MCF 10A (cell line): ENCODE results near the gene GAP43. TPM values are rescaled to one million over a fixed set of nuclear protein-coding genes. Genes with fewer than 3 reads are reported as not detected.
"Not testable (repeated sequence)": the region's sequence is repeated elsewhere in the genome, so short reads cannot be mapped to it uniquely, and the experiment has no call there.

ENCODE experiments used
- BruUV-seq: library from RNA; stranded (reverse); fragments of 400-500 nt; replicated peaks from 2 replicates; lab custom pipeline; 2021; lab: Mats Ljungman, UMichigan
- CTCF ChIA-PET: fragments of 300-600 bp; sonication (Branson Sonifier 250); formaldehyde crosslinking; extraction: SDS; loops from one replicate; lab custom pipeline; 2021; ENCODE audit warnings: antibody characterized with exemption, inconsistent platforms; lab: Yijun Ruan, JAX
- POLR2A ChIA-PET: fragments of 300-600, 350-650 bp; sonication (Branson Sonifier 250); formaldehyde crosslinking; extraction: SDS; loops from one replicate; lab custom pipeline; 2020; ENCODE audit warnings: antibody characterized with exemption, inconsistent platforms; lab: Yijun Ruan, JAX
- DNase-seq: peaks from one replicate; pipeline ENCODE4 v3.0.0-alpha.2; 2018; ENCODE audit not compliant: unreplicated experiment
- H3K27ac Mint-ChIP-seq: one replicate; pipeline ENCODE4 v1.8.0; 2022; ENCODE audit warnings: mild to moderate bottlenecking, low read depth, mixed read lengths; ENCODE audit not compliant: unreplicated experiment
- H3K27me3 Mint-ChIP-seq: one replicate; pipeline ENCODE4 v1.8.0; 2022; ENCODE audit warnings: mixed read lengths; ENCODE audit not compliant: insufficient read depth, unreplicated experiment
- H3K36me3 Mint-ChIP-seq: one replicate; pipeline ENCODE4 v1.8.0; 2022; ENCODE audit warnings: mild to moderate bottlenecking, moderate library complexity, mixed read lengths; ENCODE audit not compliant: insufficient read depth, unreplicated experiment
- H3K4me1 Mint-ChIP-seq: one replicate; pipeline ENCODE4 v1.8.0; 2022; ENCODE audit warnings: mixed read lengths; ENCODE audit not compliant: insufficient read depth, unreplicated experiment
- H3K4me3 Mint-ChIP-seq: one replicate; pipeline ENCODE4 v1.8.0; 2022; ENCODE audit warnings: mild to moderate bottlenecking, moderate library complexity, mixed read lengths; ENCODE audit not compliant: unreplicated experiment
- H3K9me3 Mint-ChIP-seq: one replicate; pipeline ENCODE4 v1.8.0; 2022; ENCODE audit warnings: mixed read lengths; ENCODE audit not compliant: unreplicated experiment
- intact Hi-C: fragments of 100-400 bp; cut with micrococcal nuclease; formaldehyde crosslinking; loops from 2 replicates; pipeline ENCODE4 v1.14.1; 2022
- total RNA-seq: library from RNA; stranded (reverse); gene quantifications from 2 replicates; pipeline ENCODE4 v1.2.3, GENCODE V29; 2022
- TF ChIP-seq, protein P1 (sequence below): fragments of 200-600 bp; IDR thresholded peaks from one replicate; pipeline ENCODE4 v1.8.0; 2022; ENCODE audit warnings: antibody characterized with exemption, mild to moderate bottlenecking; ENCODE audit not compliant: unreplicated experiment

Gene GAP43
- total RNA-seq, 1 experiment from 2014 or later, result not detected

DNA sequence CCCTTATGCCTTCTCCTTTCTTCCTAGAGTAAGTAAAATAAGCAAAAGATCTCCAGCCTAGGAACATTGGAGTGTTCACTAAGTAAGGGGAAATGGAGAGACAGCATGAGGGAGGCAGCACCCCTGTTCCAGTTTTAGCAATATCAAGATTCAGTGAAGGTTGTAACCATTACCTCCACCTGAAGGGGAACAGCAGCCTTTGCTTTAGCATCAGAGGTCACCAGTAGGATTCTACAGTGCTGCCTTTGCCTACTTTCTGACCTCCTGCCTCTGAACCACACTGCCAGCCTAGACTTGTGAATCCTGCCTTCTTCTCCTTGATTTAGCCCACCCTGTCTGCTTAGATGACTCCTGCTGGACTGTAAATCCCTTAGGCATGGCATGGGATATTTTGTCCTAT lies 104.7 kb downstream of the GAP43 start:
- no peak for DNase-seq
- no TSS peak for BruUV-seq
- no peak overlapping the region for H3K4me3 Mint-ChIP-seq
- ChIA-PET CTCF (interaction anchor here (1.3 kb wide), 1 partner anchor 32 kb away, joined by 5 read pairs; no protein-coding TSS in a partner anchor), POLR2A (no interaction called here)
- H3K9me3 Mint-ChIP-seq, result no peaks in the 10 kb centered on the region
- intact Hi-C loops, result no loop called here
- H3K4me1 Mint-ChIP-seq, result no peaks in the 10 kb centered on the region
- TF ChIP-seq, protein P1, sequence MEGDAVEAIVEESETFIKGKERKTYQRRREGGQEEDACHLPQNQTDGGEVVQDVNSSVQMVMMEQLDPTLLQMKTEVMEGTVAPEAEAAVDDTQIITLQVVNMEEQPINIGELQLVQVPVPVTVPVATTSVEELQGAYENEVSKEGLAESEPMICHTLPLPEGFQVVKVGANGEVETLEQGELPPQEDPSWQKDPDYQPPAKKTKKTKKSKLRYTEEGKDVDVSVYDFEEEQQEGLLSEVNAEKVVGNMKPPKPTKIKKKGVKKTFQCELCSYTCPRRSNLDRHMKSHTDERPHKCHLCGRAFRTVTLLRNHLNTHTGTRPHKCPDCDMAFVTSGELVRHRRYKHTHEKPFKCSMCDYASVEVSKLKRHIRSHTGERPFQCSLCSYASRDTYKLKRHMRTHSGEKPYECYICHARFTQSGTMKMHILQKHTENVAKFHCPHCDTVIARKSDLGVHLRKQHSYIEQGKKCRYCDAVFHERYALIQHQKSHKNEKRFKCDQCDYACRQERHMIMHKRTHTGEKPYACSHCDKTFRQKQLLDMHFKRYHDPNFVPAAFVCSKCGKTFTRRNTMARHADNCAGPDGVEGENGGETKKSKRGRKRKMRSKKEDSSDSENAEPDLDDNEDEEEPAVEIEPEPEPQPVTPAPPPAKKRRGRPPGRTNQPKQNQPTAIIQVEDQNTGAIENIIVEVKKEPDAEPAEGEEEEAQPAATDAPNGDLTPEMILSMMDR, result no peak
- H3K27ac Mint-ChIP-seq, result no peak overlapping the region
- no peaks in the 10 kb centered on the region for H3K27me3 Mint-ChIP-seq
- H3K36me3 Mint-ChIP-seq, result no peaks in the 10 kb centered on the region

DNA sequence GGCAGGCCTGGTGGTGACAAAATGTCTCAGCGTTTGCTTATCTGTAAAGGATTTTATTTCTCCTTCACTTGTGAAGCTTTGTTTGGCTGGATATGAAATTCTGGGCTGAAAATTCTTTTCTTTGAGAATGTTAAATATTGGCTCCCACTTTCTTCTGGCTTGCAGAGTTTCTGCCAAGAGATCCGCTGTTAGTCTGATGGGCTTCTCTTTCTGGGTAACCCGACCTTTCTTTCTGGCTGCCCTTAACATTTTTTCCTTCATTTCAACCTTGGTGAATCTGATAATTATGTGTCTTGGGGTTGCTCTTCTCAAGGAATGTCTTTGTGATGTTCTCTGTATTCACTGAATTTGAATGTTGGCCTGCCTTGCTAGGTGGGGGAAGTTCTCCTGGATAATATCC lies 113.0 kb downstream of the GAP43 start:
- peaks cover 24% of the 10 kb centered on the region for H3K9me3 Mint-ChIP-seq
- H3K36me3 Mint-ChIP-seq, DNase-seq, POLR2A ChIA-PET, H3K4me1 Mint-ChIP-seq, BruUV-seq, intact Hi-C loops, H3K27me3 Mint-ChIP-seq, CTCF ChIA-PET, H3K27ac Mint-ChIP-seq, H3K4me3 Mint-ChIP-seq: not testable (repeated sequence)

DNA sequence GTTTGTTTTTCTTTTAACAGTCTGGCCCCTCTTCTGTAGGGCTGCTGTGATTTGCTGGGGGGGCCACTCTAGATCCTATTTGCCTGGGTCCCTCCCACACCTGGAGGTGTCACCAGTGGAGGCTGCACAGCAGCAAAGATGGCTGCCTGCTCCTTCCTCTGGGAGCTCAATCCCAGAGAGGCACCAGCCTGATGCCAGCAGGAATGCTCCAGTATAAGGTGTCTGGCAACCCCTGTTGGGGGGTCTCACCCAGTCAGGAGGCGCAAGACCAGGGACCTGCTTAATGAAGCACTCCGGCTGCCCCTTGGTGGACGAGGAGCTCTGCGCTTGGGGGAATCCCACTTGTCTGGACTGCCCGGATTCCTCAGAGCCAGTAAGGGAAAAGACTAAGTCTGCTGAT lies 118.3 kb downstream of the GAP43 start:
- no TSS peak for BruUV-seq
- Mint-ChIP-seq H3K27ac (no peak overlapping the region), H3K36me3 (no peaks in the 10 kb centered on the region), H3K4me3 (no peak overlapping the region), H3K4me1 (no peaks in the 10 kb centered on the region), H3K9me3 (peaks cover 24% of the 10 kb centered on the region), H3K27me3 (no peaks in the 10 kb centered on the region)
- ChIA-PET POLR2A (interaction anchor here (0.7 kb wide), 1 partner anchor 30 kb away, joined by 3 read pairs; no protein-coding TSS in a partner anchor), CTCF (interaction anchor here (0.6 kb wide), 1 partner anchor 314 kb away, joined by 3 read pairs; no protein-coding TSS in a partner anchor)
- TF ChIP-seq, protein P1, result no peak
- intact Hi-C loops, result no loop called here
- DNase-seq, result no peak

DNA sequence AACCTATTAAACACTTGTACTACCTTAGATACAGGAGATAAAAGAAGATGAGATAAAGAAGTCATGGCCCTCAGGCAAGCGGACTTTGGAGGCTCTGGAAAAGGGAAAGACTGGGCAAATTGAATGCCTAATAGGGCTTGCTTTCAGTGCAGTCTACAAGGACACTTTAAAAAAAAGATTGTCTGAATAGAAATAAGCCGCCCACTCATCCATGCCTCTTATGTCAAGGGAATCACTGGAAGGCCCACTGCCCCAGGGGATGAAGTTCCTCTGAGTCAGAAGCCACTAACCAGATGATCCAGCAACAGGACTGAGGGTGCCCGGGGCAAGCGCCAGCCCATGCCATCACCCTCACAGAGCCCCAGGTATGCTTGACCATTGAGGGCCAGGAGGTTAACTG lies 121.2 kb downstream of the GAP43 start:
- H3K27me3 Mint-ChIP-seq, H3K36me3 Mint-ChIP-seq, CTCF ChIA-PET, POLR2A ChIA-PET, H3K27ac Mint-ChIP-seq, H3K4me3 Mint-ChIP-seq, BruUV-seq, intact Hi-C loops, H3K4me1 Mint-ChIP-seq: not testable (repeated sequence)
- peaks cover 15% of the 10 kb centered on the region for H3K9me3 Mint-ChIP-seq
- peak; percentile 4 for DNase-seq

DNA sequence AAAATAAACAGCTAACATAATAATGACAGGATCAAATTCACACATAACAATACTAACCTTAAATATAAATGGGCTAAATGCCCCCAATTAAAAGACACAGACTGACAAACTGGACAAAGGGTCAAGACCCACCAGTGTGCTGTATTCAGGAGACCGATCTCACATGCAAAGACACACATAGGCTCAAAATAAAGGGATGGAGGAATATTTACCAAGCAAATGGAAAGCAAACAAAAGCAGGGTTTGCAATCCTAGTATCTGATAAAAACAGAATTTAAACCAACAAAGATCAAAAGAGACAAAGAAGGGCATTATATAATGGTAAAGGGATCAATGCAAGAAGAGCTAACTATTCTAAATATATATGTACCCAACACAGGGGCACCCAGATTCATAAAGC lies 129.7 kb downstream of the GAP43 start:
- ChIA-PET CTCF (interaction anchor here (1.2 kb wide), 1 partner anchor 31 kb away, joined by 3 read pairs; no protein-coding TSS in a partner anchor), POLR2A (interaction anchor here (1.2 kb wide), 1 partner anchor 11 kb away, joined by 6 read pairs; no protein-coding TSS in a partner anchor)
- H3K27me3 Mint-ChIP-seq, H3K9me3 Mint-ChIP-seq, DNase-seq, intact Hi-C loops, H3K27ac Mint-ChIP-seq, BruUV-seq, H3K4me3 Mint-ChIP-seq, H3K36me3 Mint-ChIP-seq, H3K4me1 Mint-ChIP-seq: not testable (repeated sequence)
